K562 (cell line): ENCODE results near the gene PSMD13. TPM values are rescaled to one million over a fixed set of nuclear protein-coding genes. Genes with fewer than 3 reads are reported as not detected.
A peak's percentile ranks its signal among the peaks of the same experiment; 100 is the strongest.
"Not testable (repeated sequence)": the region's sequence is repeated elsewhere in the genome, so short reads cannot be mapped to it uniquely, and the experiment has no call there.

Experiments used
- ARID1B ChIP-seq: fragments of 450-650 bp; IDR thresholded peaks from 2 replicates; pipeline ENCODE4 v1.6.1; 2016; ENCODE audit warnings: antibody characterized with exemption, mild to moderate bottlenecking, inconsistent platforms
- BACH1 ChIP-seq: fragments of 200-800 bp; sonication (Bioruptor generic); IDR thresholded peaks from 2 replicates; pipeline ENCODE4 v1.6.1; 2016; ENCODE audit warnings: missing genetic modification characterization, missing compliant biosample characterization
- BCL6 ChIP-seq: fragments of 250-450 bp; sonication (Bioruptor Pico); IDR thresholded peaks from 2 replicates; pipeline ENCODE4 v1.4.0; 2020
- BHLHE40 ChIP-seq: IDR thresholded peaks from 2 replicates; pipeline ENCODE4 v1.6.1; 2011; ENCODE audit warnings: low read length, improper control_type of control experiment
- CBFA2T2 ChIP-seq: fragments of 450-650 bp; conservative IDR thresholded peaks from 2 replicates; pipeline ENCODE4 v1.6.1; 2017; ENCODE audit warnings: mild to moderate bottlenecking
- CREB1 ChIP-seq, 2 experiments: sonication (generic) in 1 of 2; formaldehyde crosslinking in 1 of 2; IDR thresholded peaks; 2 replicates each; pipeline versions ENCODE4 v1.6.1 to v1.8.0; 2012 to 2022; ENCODE audit warnings: inconsistent platforms in 1 of 2, mild to moderate bottlenecking in 1 of 2, missing genetic modification reagents in 1 of 2, moderate library complexity in 1 of 2
- DPF2 ChIP-seq: fragments of 450-650 bp; IDR thresholded peaks from 2 replicates; pipeline ENCODE4 v1.6.1; 2016
- ELF1 ChIP-seq: fragments of 200-800 bp; sonication (Bioruptor generic); IDR thresholded peaks from 2 replicates; pipeline ENCODE4 v1.6.1; 2016; ENCODE audit warnings: missing genetic modification characterization, missing compliant biosample characterization
- FOXJ2 ChIP-seq: fragments of 200-800 bp; sonication (Bioruptor generic); IDR thresholded peaks from 2 replicates; pipeline ENCODE4 v1.6.1; 2016; ENCODE audit warnings: missing genetic modification characterization, missing compliant biosample characterization
- GTF2E2 ChIP-seq: fragments of 200-800 bp; sonication (Bioruptor generic); IDR thresholded peaks from 2 replicates; pipeline ENCODE4 v1.6.1; 2016; ENCODE audit warnings: missing genetic modification characterization, missing compliant biosample characterization
- JUN ChIP-seq, 2 experiments: sonication (generic) in 1 of 2; formaldehyde crosslinking in 1 of 2; IDR thresholded peaks; 2 replicates each; pipeline versions ENCODE4 v1.6.1 to v1.8.0; 2012 to 2022; ENCODE audit warnings: borderline replicate concordance in 2 of 2, mild to moderate bottlenecking in 2 of 2, improper control_type of control experiment in 1 of 2, low read depth in 1 of 2, low read length in 1 of 2, missing genetic modification reagents in 1 of 2
- LCOR ChIP-seq: sonication (generic); formaldehyde crosslinking; IDR thresholded peaks from 2 replicates; pipeline ENCODE4 v1.8.0; 2022; ENCODE audit warnings: mild to moderate bottlenecking, missing genetic modification reagents
- MAZ ChIP-seq, 2 experiments: fragments of 450-650 bp in 1 of 2; sonication (generic) in 1 of 2; formaldehyde crosslinking; IDR thresholded peaks in 1 of 2; conservative IDR thresholded peaks in 1 of 2; 2 replicates each; pipeline versions ENCODE4 v1.4.0 to v1.5.0; 2020; ENCODE audit warnings: mild to moderate bottlenecking in 1 of 2, missing genetic modification reagents in 1 of 2
- MTA2 ChIP-seq: fragments of 450-650 bp; IDR thresholded peaks from 2 replicates; pipeline ENCODE4 v1.6.1; 2016; ENCODE audit warnings: low read depth
- MTA3 ChIP-seq: fragments of 450-650 bp; formaldehyde crosslinking; IDR thresholded peaks from 2 replicates; pipeline ENCODE4 v1.6.1; 2017; ENCODE audit warnings: mild to moderate bottlenecking, borderline replicate concordance
- NCOR1 ChIP-seq: fragments of 450-650 bp; IDR thresholded peaks from 2 replicates; pipeline ENCODE4 v1.6.1; 2016; ENCODE audit warnings: mild to moderate bottlenecking, moderate library complexity
- NR2C2 ChIP-seq, 2 experiments: fragments of 200-800 bp in 1 of 2; sonication (Bioruptor generic) in 1 of 2; sonication (generic) in 1 of 2; formaldehyde crosslinking in 1 of 2; IDR thresholded peaks; 2 replicates each; pipeline versions ENCODE4 v1.6.1 to v1.8.0; 2016 to 2022; ENCODE audit warnings: mild to moderate bottlenecking in 1 of 2, missing compliant biosample characterization in 1 of 2, missing genetic modification characterization in 1 of 2, missing genetic modification reagents in 1 of 2
- NR4A1 ChIP-seq, 2 experiments: fragments of 250-450 bp in 1 of 2; fragments of 450-650 bp in 1 of 2; sonication (Bioruptor Pico) in 1 of 2; IDR thresholded peaks; 2 replicates each; pipeline versions ENCODE4 v1.4.0 to v1.6.1; 2016 to 2020; ENCODE audit warnings: mild to moderate bottlenecking in 2 of 2, missing compliant biosample characterization in 1 of 2, missing genetic modification characterization in 1 of 2, moderate library complexity in 1 of 2
- POLR2AphosphoS5 ChIP-seq: IDR thresholded peaks from 2 replicates; pipeline ENCODE4 v1.6.1; 2011; ENCODE audit warnings: mild to moderate bottlenecking, low read depth, low read length, moderate library complexity; ENCODE audit not compliant: control insufficient read depth, insufficient read depth
- SMAD4 ChIP-seq: fragments of 250-450 bp; sonication (Bioruptor Pico); conservative IDR thresholded peaks from 2 replicates; pipeline ENCODE4 v1.8.0; 2021; ENCODE audit warnings: inconsistent platforms, mild to moderate bottlenecking, moderate library complexity
- SMARCA4 ChIP-seq: fragments of 450-650 bp; IDR thresholded peaks from 2 replicates; pipeline ENCODE4 v1.6.1; 2016
- TAL1 ChIP-seq: fragments of 450-650 bp; IDR thresholded peaks from 2 replicates; pipeline ENCODE4 v1.6.1; 2016; ENCODE audit warnings: mild to moderate bottlenecking
- TEAD1 ChIP-seq, 2 experiments: fragments of 450-650 bp in 1 of 2; sonication (generic) in 1 of 2; formaldehyde crosslinking; IDR thresholded peaks; 2 replicates each; pipeline versions ENCODE4 v1.4.0 to v1.8.0; 2020 to 2022; ENCODE audit warnings: mild to moderate bottlenecking in 2 of 2, missing genetic modification reagents in 1 of 2
- ZNF175 ChIP-seq: fragments of 200-800 bp; sonication (Bioruptor generic); IDR thresholded peaks from 2 replicates; pipeline ENCODE4 v1.6.1; 2016; ENCODE audit warnings: low read depth, mild to moderate bottlenecking, missing genetic modification characterization, missing compliant biosample characterization
- ZNF197 ChIP-seq: fragments of 200-800 bp; sonication (Bioruptor generic); IDR thresholded peaks from 2 replicates; pipeline ENCODE4 v1.6.1; 2016; ENCODE audit warnings: low read depth, missing genetic modification characterization, missing compliant biosample characterization
- ZNF589 ChIP-seq: fragments of 200-800 bp; sonication (Bioruptor generic); IDR thresholded peaks from 2 replicates; pipeline ENCODE4 v1.6.1; 2016; ENCODE audit warnings: low read depth, missing genetic modification characterization, missing compliant biosample characterization
- ZNF644 ChIP-seq: fragments of 200-800 bp; sonication (Bioruptor generic); IDR thresholded peaks from 2 replicates; pipeline ENCODE4 v1.6.1; 2016; ENCODE audit warnings: low read depth, missing genetic modification characterization, missing compliant biosample characterization
- ZNF740 ChIP-seq, 3 experiments: fragments of 200-800 bp in 1 of 3; sonication (Bioruptor generic) in 1 of 3; sonication (generic) in 1 of 3; formaldehyde crosslinking in 1 of 3; IDR thresholded peaks; 2 replicates each; pipeline versions ENCODE4 v1.6.1 to v1.8.0; 2016 to 2022; ENCODE audit warnings: mild to moderate bottlenecking in 2 of 3, missing compliant biosample characterization in 2 of 3, missing genetic modification characterization in 2 of 3, missing genetic modification reagents in 1 of 3
- polyA plus RNA-seq, 8 experiments: library from polyadenylated mRNA; depleted of rRNA in 4 of 8; stranded (reverse) in 5 of 8; unstranded in 3 of 8; fragments of >200 nt; fragmentation: Nextera tagmentation in 2 of 8; fragmentation: Illumina TruSeq in 1 of 8; extraction: Ambion mirVana in 2 of 8; extraction: Trizol in 1 of 8; gene quantifications; 2 replicates each; pipeline versions ENCODE4 v1.2.1 to v1.2.3, GENCODE V29; 2011 to 2014; ENCODE audit warnings: inconsistent platforms in 1 of 8, missing spikeins in 1 of 8
- total RNA-seq, 7 experiments: library from RNA; depleted of rRNA in 6 of 7; stranded (reverse); fragments of >200 nt in 6 of 7; fragmentation: Illumina TruSeq in 2 of 7; extraction: Trizol in 2 of 7; gene quantifications; 2 replicates each; pipeline versions ENCODE4 v1.2.1 to v1.2.3, GENCODE V29; 2011 to 2021; ENCODE audit warnings: low replicate concordance in 1 of 7

The PSMD13 gene
- total and polyA plus RNA-seq, 9 of the 15 experiments (the other 6 are each of a cell fraction or from before 2014, with no cell fraction given) = 185 to 383 (median 267) TPM

DNA sequence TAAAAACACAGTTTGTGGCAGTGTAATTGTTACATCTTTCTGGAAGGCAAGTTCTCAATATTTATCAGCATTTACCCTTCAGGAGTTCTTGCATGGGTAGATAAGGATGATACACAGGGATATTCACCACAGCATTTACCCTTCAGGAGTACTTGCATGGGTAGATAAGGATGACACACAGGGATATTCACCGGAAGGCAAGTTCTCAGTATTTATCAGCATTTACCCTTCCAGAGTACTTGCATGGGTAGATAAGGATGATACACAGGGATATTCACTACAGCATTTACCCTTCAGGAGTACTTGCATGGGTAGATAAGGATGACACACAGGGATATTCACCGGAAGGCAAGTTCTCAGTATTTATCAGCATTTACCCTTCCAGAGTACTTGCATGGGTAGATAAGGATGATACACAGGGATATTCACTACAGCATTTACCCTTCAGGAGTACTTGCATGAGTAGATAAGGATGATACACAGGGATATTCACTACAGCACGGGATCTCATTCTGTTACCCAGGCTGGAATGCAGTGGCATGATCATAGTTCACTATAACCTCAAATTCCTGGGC lies 16.0 kb upstream of the PSMD13 start (continued):
- TF ChIP-seq CREB1 (IDR thresholded peaks at IDR 0.05) = 0 out of 2 replicates have a peak, but pooled peaks have one; percentile 24
- TF ChIP-seq CREB1 (CRISPR knock-in tag; IDR thresholded peaks at IDR 0.05); NR2C2 (CRISPR knock-in tag; IDR thresholded peaks at IDR 0.05); NR4A1 (CRISPR knock-in tag; IDR thresholded peaks at IDR 0.05); ZNF740 (tag; IDR thresholded peaks at IDR 0.05): not testable (repeated sequence)
- TF ChIP-seq ZNF644 (tag) = peak; percentile 99
- peak; percentile 82 for TF ChIP-seq ARID1B
- TF ChIP-seq MAZ (CRISPR knock-in tag; conservative IDR thresholded peaks at IDR 0.05 in 1 of 2, IDR thresholded peaks at IDR 0.05 in 1 of 2) = peak in 1 of 2 experiments; percentile 37; a peak in 1 of 4 replicates
- TF ChIP-seq FOXJ2 (tag) = peak; percentile 93
- peak; percentile 79 for TF ChIP-seq NR2C2 (tag; IDR thresholded peaks at IDR 0.05)
- TF ChIP-seq DPF2 = peak; percentile 56
- peak; percentile 90 for TF ChIP-seq GTF2E2 (tag)
- peak; percentile 72 for TF ChIP-seq MTA2
- TF ChIP-seq ELF1 (tag) = peak; percentile 58; the same call in 1 of the 2 replicates
- TF ChIP-seq MTA3 = peak; percentile 95
- TF ChIP-seq CBFA2T2 = peak; percentile 88
- TF ChIP-seq ZNF197 = peak; percentile 99
- peak; percentile 50; the same call in 1 of the 2 replicates for TF ChIP-seq SMARCA4
- TF ChIP-seq ZNF175 = peak; percentile 99
- peak; percentile 84 for TF ChIP-seq POLR2AphosphoS5
- peak; percentile 89 for TF ChIP-seq TAL1
- TF ChIP-seq BACH1 (tag) = peak; percentile 94
- peak; percentile 91 for TF ChIP-seq SMAD4 (CRISPR knock-in tag)
- peak; percentile 51 for TF ChIP-seq BHLHE40
- peak; percentile 72; the same call in 1 of the 2 replicates for TF ChIP-seq LCOR (CRISPR knock-in tag)
- peak; percentile 48; the same call in 1 of the 2 replicates for TF ChIP-seq JUN (IDR thresholded peaks at IDR 0.05; ENCODE audit: borderline replicate concordance, low read depth, low read length)
- peak; percentile 74; the same call in 1 of the 2 replicates for TF ChIP-seq JUN (CRISPR knock-in tag; IDR thresholded peaks at IDR 0.05; ENCODE audit: borderline replicate concordance)
- peak; percentile 41 to 79; a peak in 3 of 4 replicates for TF ChIP-seq TEAD1 (CRISPR knock-in tag; IDR thresholded peaks at IDR 0.05)
- TF ChIP-seq ZNF589 (CRISPR knock-in tag) = peak; percentile 100
- peak; percentile 95 for TF ChIP-seq NR4A1 (tag; IDR thresholded peaks at IDR 0.05)
- TF ChIP-seq BCL6 (CRISPR knock-in tag) = peak; percentile 80; the same call in 1 of the 2 replicates
- TF ChIP-seq NCOR1 = peak; percentile 70
- 0 out of 2 replicates have a peak, but pooled peaks have one; percentile 31 for TF ChIP-seq ZNF740 (CRISPR knock-in tag; IDR thresholded peaks at IDR 0.05)
